Stimulated activated CD4-positive, alpha-beta T cell treated with anti-CD3 and anti-CD28 coated beads, Interleukin-2, amount 100 ng/mL, for 4 hours (primary cell): ENCODE data around the gene USP11.

Experiments
- DNase-seq: peaks from one replicate; pipeline ENCODE4 v3.0.0-alpha.2; 2020; ENCODE audit warnings: low read depth

The USP11 gene

GRCh38 chrX:47224896-47225290 is 7.9 kb upstream of the USP11 start:
- DNase-seq, result no peak

- no peak for DNase-seq
Observed at GRCh38 chrX:47226071-47226470, 6.7 kb upstream of the USP11 start.

GRCh38 chrX:47226531-47227333 is 6.1 kb upstream of the USP11 start:
- DNase-seq, result no peak

- no peak for DNase-seq
Observed at GRCh38 chrX:47227334-47227583, 5.5 kb upstream of the USP11 start.

- DNase-seq, result no peak
Observed at GRCh38 chrX:47228550-47229270, 4.1 kb upstream of the USP11 start.

- DNase-seq, result no peak
Observed at GRCh38 chrX:47229427-47229826, 3.4 kb upstream of the USP11 start.

- no peak for DNase-seq
Observed at GRCh38 chrX:47230136-47230868, 2.5 kb upstream of the USP11 start.

GRCh38 chrX:47231167-47231566 is 1.6 kb upstream of the USP11 start:
- DNase-seq, result no peak

- DNase-seq, result no peak
Observed at GRCh38 chrX:47232197-47232802, 509 bp upstream of the USP11 start.

- peak; percentile 93 for DNase-seq
Observed at GRCh38 chrX:47233333-47234113, 714 bp downstream of the USP11 start.

- DNase-seq, result no peak
Observed at GRCh38 chrX:47234583-47234982, 1.8 kb downstream of the USP11 start.

GRCh38 chrX:47235691-47236103 is 2.9 kb downstream of the USP11 start:
- no peak for DNase-seq

- DNase-seq, result no peak
Observed at GRCh38 chrX:47239199-47239598, 6.4 kb downstream of the USP11 start.

- no peak for DNase-seq
Observed at GRCh38 chrX:47239898-47240545, 7.2 kb downstream of the USP11 start.

GRCh38 chrX:47240619-47241018 is 7.8 kb downstream of the USP11 start:
- DNase-seq, result no peak

GRCh38 chrX:47241201-47242011 is 8.6 kb downstream of the USP11 start:
- DNase-seq, result no peak

GRCh38 chrX:47242321-47242720 is 9.5 kb downstream of the USP11 start:
- DNase-seq, result no peak

- no peak for DNase-seq
Observed at GRCh38 chrX:47243351-47243750, 10.5 kb downstream of the USP11 start.

GRCh38 chrX:47244676-47245075 is 11.9 kb downstream of the USP11 start:
- DNase-seq, result no peak

- DNase-seq, result no peak
Observed at GRCh38 chrX:47245156-47245555, 12.3 kb downstream of the USP11 start.
